GM10847 (cell line): ENCODE data around the gene TSSK2.

ENCODE experiments used
- POLR2A ChIP-seq: IDR thresholded peaks from 2 replicates; pipeline ENCODE4 v1.6.1; 2011; ENCODE audit not compliant: insufficient read length; ENCODE audit errors: extremely low read depth

The TSSK2 gene

GRCh38 chr22:19178657-19179496, 47.8 kb downstream of the TSSK2 start, which contains the start of gene SLC25A1:
SLC25A1 (minus strand) TSS chr22:19178736; CDS start chr22:19178673, 63 bp downstream.
- peak; percentile 6 for TF ChIP-seq POLR2A

DNA sequence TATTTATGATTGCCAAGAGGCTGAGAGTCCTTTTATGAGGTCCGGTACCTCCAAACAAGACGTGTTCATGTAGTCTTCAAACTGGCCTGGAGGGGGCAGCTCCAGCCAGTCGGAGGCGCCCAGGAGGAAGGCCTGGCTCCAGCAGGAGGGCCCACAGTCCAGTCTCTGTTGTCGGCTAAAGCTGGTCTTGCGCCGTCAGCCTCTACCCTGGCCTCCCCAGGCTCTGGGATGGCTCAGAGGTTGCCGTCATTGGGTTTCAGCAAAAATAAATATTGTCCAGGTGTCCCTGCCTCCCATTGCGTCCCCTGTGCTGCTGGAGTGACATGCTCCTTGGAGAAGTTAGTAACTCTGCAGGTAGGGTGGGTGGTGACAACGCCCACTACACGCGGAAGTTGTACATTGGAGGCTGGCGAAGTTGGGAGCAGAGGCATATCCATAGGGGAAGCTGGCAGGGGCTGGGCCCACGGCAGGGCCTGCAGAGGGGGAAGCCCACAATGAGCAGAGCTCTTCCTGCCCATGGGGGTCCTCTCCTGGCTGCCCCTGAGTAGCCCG, 48.5 kb downstream of the TSSK2 start:
- no peak for TF ChIP-seq POLR2A

DNA sequence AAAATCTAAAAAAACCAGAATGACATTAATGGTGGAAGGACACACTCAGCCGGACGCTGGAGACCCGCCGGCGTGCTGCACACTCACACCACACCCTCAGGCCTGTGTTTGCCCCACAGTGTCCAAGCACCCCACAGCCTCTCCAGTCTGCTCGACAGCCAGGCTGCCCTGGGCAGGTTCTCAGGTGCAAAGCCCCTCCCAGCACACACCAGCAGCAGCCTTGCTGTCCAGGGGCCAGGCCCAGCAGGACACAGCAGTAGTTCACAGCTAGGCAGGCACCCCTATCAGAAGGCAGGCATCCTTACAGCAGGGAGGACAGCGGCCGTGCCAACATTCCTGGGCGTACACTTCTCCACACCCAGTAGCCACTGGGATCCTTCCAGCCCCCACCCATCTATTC, 49.1 kb downstream of the TSSK2 start:
- no peak for TF ChIP-seq POLR2A

DNA sequence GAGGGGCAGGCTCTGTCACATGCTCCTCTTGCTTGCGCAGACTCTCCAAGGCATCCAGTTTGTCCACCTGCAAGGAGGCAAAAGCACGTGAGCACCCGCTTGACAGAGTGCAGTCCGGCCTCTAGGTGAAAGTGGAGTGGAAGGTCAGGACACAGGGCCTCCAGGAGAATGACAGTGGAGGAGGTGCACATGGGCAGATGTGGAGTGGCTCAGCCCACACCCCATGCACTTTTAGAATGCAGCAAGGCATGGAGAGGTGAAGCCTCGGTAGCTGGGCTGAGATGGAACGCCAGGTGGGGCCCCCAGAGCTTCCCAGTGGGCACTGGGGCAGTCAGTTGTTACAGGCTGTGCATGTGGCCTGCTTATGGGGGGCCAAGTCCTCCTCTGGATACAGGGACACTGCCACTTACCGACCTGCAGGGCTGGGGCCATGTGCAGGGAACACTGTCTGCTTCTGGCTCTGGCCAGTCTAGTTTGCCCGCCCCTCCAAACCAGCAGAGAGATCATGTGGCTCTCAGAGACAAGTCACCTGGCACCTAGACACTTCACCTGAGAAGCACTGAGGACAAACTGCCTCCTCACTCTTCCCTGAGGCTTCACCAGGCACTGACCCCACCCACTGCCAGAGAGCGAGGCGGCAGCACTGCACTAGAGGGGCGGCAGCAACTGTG, 49.8 kb downstream of the TSSK2 start:
- TF ChIP-seq POLR2A: no peak

- TF ChIP-seq POLR2A: no peak
These were observed 50.8 kb downstream of the TSSK2 start for GRCh38 chr22:19181786-19182471.
